K562 (cell line): ENCODE results near the gene VAMP8.

Experiments used
- KDM1A ChIP-seq, 2 experiments: fragments of 450-650 bp; IDR thresholded peaks; 2 replicates each; pipeline ENCODE4 v1.6.1; 2016; ENCODE audit warnings: mild to moderate bottlenecking in 2 of 2
- MAZ ChIP-seq, 2 experiments: fragments of 450-650 bp in 1 of 2; sonication (generic) in 1 of 2; formaldehyde crosslinking; IDR thresholded peaks in 1 of 2; conservative IDR thresholded peaks in 1 of 2; 2 replicates each; pipeline versions ENCODE4 v1.4.0 to v1.5.0; 2020; ENCODE audit warnings: mild to moderate bottlenecking in 1 of 2, missing genetic modification reagents in 1 of 2
- TF ChIP-seq, protein P1 (sequence below), 2 experiments: fragments of 450-650 bp in 1 of 2; sonication (generic) in 1 of 2; formaldehyde crosslinking in 1 of 2; IDR thresholded peaks in 1 of 2; conservative IDR thresholded peaks in 1 of 2; 2 replicates each; pipeline versions ENCODE4 v1.6.1 to v1.8.1; 2016 to 2023; ENCODE audit warnings: mild to moderate bottlenecking in 2 of 2, moderate library complexity in 2 of 2, inconsistent platforms in 1 of 2, missing genetic modification reagents in 1 of 2
- TF ChIP-seq, protein P2 (sequence below), 2 experiments: fragments of 450-650 bp in 1 of 2; sonication (generic) in 1 of 2; formaldehyde crosslinking; conservative IDR thresholded peaks; 2 replicates each; pipeline versions ENCODE4 v1.4.0 to v1.8.1; 2020 to 2022; ENCODE audit warnings: mild to moderate bottlenecking in 1 of 2, missing genetic modification reagents in 1 of 2
- TF ChIP-seq, protein P3 (sequence below): sonication (generic); formaldehyde crosslinking; IDR thresholded peaks from 2 replicates; pipeline ENCODE4 v1.8.1; 2023; ENCODE audit warnings: mild to moderate bottlenecking, missing genetic modification reagents
- TF ChIP-seq, protein P4 (sequence below): sonication (generic); formaldehyde crosslinking; IDR thresholded peaks from 2 replicates; pipeline ENCODE4 v1.8.1; 2022; ENCODE audit warnings: missing genetic modification reagents
- TF ChIP-seq, protein P5 (sequence below): sonication (generic); formaldehyde crosslinking; IDR thresholded peaks from 2 replicates; pipeline ENCODE4 v1.8.0; 2023; ENCODE audit warnings: mild to moderate bottlenecking, missing genetic modification reagents

DNA sequence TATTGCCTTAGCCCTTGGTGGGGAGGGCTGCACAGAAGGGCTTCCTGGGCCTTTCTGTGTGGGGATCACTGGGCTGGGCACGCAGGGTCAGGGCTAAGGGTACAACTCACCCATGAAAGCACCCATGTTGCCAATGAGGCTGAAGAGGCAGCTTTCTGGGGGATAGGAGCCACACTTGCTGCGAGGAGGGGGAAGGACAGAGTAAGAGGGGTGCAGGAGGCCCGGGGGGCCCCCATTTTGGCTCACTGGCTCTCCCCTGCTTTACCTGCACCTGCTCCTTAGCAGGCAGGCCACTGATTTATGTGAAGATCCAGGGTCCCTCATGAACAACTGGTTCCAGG is 22.8 kb downstream of the VAMP8 start:
- TF ChIP-seq MAZ (CRISPR knock-in tag; conservative IDR thresholded peaks at IDR 0.05 in 1 of 2, IDR thresholded peaks at IDR 0.05 in 1 of 2) (no peak), KDM1A (IDR thresholded peaks at IDR 0.05) (no peak)
- TF ChIP-seq, protein P1, sequence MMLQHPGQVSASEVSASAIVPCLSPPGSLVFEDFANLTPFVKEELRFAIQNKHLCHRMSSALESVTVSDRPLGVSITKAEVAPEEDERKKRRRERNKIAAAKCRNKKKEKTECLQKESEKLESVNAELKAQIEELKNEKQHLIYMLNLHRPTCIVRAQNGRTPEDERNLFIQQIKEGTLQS (IDR thresholded peaks at IDR 0.05) = no peak
- TF ChIP-seq, protein P1 (CRISPR knock-in tag; conservative IDR thresholded peaks at IDR 0.05) = no peak
- TF ChIP-seq, protein P2, sequence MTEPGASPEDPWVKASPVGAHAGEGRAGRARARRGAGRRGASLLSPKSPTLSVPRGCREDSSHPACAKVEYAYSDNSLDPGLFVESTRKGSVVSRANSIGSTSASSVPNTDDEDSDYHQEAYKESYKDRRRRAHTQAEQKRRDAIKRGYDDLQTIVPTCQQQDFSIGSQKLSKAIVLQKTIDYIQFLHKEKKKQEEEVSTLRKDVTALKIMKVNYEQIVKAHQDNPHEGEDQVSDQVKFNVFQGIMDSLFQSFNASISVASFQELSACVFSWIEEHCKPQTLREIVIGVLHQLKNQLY (CRISPR knock-in tag; conservative IDR thresholded peaks at IDR 0.05) = no peak
- TF ChIP-seq, protein P3, sequence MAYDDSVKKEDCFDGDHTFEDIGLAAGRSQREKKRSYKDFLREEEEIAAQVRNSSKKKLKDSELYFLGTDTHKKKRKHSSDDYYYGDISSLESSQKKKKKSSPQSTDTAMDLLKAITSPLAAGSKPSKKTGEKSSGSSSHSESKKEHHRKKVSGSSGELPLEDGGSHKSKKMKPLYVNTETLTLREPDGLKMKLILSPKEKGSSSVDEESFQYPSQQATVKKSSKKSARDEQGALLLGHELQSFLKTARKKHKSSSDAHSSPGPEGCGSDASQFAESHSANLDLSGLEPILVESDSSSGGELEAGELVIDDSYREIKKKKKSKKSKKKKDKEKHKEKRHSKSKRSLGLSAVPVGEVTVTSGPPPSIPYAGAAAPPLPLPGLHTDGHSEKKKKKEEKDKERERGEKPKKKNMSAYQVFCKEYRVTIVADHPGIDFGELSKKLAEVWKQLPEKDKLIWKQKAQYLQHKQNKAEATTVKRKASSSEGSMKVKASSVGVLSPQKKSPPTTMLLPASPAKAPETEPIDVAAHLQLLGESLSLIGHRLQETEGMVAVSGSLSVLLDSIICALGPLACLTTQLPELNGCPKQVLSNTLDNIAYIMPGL (CRISPR knock-in tag) = no peak
- TF ChIP-seq, protein P4, sequence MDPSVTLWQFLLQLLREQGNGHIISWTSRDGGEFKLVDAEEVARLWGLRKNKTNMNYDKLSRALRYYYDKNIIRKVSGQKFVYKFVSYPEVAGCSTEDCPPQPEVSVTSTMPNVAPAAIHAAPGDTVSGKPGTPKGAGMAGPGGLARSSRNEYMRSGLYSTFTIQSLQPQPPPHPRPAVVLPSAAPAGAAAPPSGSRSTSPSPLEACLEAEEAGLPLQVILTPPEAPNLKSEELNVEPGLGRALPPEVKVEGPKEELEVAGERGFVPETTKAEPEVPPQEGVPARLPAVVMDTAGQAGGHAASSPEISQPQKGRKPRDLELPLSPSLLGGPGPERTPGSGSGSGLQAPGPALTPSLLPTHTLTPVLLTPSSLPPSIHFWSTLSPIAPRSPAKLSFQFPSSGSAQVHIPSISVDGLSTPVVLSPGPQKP = no peak
- TF ChIP-seq, protein P5, sequence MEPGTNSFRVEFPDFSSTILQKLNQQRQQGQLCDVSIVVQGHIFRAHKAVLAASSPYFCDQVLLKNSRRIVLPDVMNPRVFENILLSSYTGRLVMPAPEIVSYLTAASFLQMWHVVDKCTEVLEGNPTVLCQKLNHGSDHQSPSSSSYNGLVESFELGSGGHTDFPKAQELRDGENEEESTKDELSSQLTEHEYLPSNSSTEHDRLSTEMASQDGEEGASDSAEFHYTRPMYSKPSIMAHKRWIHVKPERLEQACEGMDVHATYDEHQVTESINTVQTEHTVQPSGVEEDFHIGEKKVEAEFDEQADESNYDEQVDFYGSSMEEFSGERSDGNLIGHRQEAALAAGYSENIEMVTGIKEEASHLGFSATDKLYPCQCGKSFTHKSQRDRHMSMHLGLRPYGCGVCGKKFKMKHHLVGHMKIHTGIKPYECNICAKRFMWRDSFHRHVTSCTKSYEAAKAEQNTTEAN (CRISPR knock-in tag) = no peak
